VCaP (cell line): ENCODE results near the gene HSPG2.

Source experiments
- H3K27ac ChIP-seq: fragments of 450-650 bp; 2 replicates; pipeline ENCODE4 v1.5.1; 2017
- TF ChIP-seq, protein P1 (sequence below): fragments of 450-650 bp; conservative IDR thresholded peaks from 2 replicates; pipeline ENCODE4 v1.5.1; 2017; ENCODE audit warnings: mild to moderate bottlenecking, moderate library complexity

HSPG2 gene

GRCh38 chr1:21857142-21857839 lies 79.8 kb downstream of the HSPG2 start:
- H3K27ac ChIP-seq = no peak overlapping the region
- TF ChIP-seq, protein P1, sequence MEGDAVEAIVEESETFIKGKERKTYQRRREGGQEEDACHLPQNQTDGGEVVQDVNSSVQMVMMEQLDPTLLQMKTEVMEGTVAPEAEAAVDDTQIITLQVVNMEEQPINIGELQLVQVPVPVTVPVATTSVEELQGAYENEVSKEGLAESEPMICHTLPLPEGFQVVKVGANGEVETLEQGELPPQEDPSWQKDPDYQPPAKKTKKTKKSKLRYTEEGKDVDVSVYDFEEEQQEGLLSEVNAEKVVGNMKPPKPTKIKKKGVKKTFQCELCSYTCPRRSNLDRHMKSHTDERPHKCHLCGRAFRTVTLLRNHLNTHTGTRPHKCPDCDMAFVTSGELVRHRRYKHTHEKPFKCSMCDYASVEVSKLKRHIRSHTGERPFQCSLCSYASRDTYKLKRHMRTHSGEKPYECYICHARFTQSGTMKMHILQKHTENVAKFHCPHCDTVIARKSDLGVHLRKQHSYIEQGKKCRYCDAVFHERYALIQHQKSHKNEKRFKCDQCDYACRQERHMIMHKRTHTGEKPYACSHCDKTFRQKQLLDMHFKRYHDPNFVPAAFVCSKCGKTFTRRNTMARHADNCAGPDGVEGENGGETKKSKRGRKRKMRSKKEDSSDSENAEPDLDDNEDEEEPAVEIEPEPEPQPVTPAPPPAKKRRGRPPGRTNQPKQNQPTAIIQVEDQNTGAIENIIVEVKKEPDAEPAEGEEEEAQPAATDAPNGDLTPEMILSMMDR = no peak

- H3K27ac ChIP-seq = no peak overlapping the region
- TF ChIP-seq, protein P1 = no peak
Measured at GRCh38 chr1:21855257-21856096, 81.6 kb downstream of the HSPG2 start.

DNA sequence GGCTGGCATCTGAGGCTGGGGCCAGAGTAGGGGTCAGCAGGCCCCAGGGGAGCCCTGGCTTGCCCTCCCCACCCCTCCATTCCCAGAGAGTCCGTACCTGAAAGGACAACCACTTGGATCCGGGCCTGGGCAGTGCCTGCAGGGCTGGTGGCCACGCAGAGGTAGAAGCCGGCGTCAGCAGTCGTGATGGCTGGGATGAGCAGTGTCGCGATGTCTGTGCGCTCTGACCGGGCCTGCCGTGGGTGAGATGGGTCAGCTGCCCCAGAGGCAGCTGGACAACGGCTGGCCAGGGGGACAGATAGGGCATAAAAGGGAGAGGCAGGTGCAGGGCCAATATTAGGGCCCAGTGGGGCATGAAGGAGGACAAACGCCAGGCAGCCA lies 82.4 kb downstream of the HSPG2 start:
- no peak overlapping the region for H3K27ac ChIP-seq
- TF ChIP-seq, protein P1 = no peak

DNA sequence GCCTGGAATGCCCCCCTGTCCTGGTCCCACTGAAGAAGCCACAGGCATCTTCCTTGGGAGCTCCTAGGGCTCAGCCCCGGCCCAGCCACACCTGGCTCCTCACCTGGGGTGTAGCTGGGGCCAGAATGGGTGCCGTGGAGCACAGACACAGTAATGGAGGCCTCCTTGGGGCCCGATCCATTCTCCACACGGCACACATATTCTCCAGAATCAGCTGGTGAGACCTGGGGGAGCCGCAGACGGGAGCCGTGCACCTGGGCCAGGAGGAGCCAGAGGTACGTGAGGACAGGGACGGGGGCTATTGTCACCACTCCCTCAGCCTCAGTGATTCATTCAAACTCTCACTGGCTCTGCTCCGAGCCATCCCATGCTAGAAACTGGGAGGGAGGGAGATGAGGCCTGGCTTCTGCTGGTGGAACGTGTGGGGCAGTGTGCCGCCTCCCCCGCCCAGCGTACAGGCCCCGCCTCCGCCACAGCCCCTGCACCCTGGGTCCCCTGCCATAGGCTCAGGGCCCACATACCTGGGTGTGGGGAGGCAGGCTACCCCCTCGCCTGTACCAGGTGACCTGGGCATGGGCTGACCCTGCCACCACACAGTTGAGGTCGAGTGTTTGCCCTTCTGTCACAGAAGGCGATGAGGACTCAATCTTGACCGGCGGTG lies 82.9 kb downstream of the HSPG2 start:
- H3K27ac ChIP-seq = no peak overlapping the region
- TF ChIP-seq, protein P1 = no peak

GRCh38 chr1:21853131-21853427 lies 84.0 kb downstream of the HSPG2 start:
- TF ChIP-seq, protein P1 = no peak
- no peak overlapping the region for H3K27ac ChIP-seq

DNA sequence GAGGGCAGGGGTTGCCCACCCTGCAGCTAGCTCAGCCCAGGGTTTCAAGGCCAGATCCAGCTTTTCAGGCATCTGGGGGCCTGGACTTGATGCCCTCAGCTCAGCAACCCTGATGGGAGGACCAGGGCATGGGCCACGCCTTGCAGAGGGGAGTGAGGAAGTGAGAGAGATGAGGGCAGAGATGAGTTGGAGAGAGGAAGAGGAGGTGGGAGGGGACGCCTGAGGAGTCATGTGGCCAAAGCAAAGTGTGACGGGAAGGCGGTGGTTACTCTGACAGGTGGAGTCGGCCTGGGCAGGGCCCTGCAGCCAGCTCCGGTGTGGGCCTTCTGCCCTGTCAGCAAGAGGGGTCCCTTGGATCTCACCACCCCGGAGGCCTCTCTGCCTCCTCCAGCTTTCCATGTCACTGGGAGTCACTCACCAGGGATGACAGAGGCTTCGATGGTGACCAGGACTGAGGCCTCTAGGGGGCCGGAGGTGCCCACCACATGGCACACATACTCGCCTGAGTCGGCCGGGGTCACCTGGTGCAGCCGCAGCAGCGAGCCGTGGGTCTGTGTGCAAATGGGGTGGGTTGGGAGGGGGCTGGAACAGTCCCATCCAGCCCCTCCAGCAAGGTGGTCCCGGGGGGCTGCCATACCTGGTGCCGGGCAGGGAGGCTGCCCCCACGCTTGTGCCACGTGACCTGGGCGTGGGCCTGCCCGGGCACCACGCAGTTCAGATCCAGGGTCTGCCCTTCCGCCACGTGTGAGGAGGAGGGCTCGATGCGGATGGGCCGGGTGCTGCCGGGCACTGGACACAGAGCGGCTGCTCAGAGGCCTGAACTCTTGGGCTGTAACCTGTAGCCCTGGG lies 84.6 kb downstream of the HSPG2 start:
- TF ChIP-seq, protein P1 = no peak
- H3K27ac ChIP-seq = no peak overlapping the region
